Measurements from ENCODE around the gene TTC39C.

The TTC39C gene

DNA sequence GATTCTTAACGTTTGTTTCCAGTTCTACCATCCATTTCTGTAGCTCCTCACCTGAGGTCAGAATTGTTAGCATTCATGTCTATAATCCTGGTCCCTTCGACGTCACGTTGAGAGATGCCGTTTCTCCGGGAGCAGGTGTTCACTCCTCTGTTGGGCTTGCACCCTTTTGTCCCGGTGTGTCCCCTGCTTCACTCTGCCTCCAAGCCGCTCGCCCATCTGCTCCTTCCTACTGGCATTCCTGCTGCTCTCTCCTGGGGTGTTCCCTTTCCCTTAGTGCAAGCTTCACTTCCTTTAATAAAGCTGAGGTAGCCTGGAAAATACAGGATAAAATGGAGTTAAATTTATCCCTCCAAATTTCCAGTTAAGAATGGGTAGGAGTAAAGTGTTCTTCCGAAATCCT lies 62.4 kb downstream of the TTC39C start:
- no peak overlapping the region for H3K4me2 ChIP-seq (ENCODE audit: low read length, poor library complexity, severe bottlenecking)
- no peak overlapping the region for H3K18ac ChIP-seq (ENCODE audit: low read depth in 1 of 2, low read length in 2 of 2)
- H3K27me3 ChIP-seq (ENCODE audit: control insufficient read depth in 1 of 2, insufficient read depth in 1 of 2, low read length in 2 of 2), result no peaks in the 10 kb centered on the region
- H2BK120ac ChIP-seq (ENCODE audit: low read depth, low read length), result no peak overlapping the region
- H3K4me1 ChIP-seq (ENCODE audit: control insufficient read depth, insufficient read depth, low read depth, low read length), result peaks cover 4% of the 10 kb centered on the region
- H2AFZ ChIP-seq (ENCODE audit: low read depth, low read length), result no peak overlapping the region
- H3K14ac ChIP-seq (ENCODE audit: low read length in 2 of 2), result no peak overlapping the region
- no peak overlapping the region for H2BK5ac ChIP-seq (ENCODE audit: low read depth, low read length, poor library complexity, severe bottlenecking)
- H2AK5ac ChIP-seq (ENCODE audit: low read length, severe bottlenecking), result no peak overlapping the region
- WGBS, result 96% methylated on average over 7 of the region's 10 CpGs
- H3K4me3 ChIP-seq (ENCODE audit: insufficient read depth in 1 of 2, low read depth in 1 of 2, low read length in 2 of 2), result no peak overlapping the region
- H4K8ac ChIP-seq (ENCODE audit: low read length), result peak overlapping the region; percentile 12
- H2BK15ac ChIP-seq (ENCODE audit: low read depth, poor library complexity, severe bottlenecking), result no peak overlapping the region
- H3K36me3 ChIP-seq (ENCODE audit: control insufficient read depth in 1 of 2, insufficient read depth in 2 of 2, low read depth in 1 of 2, low read length in 2 of 2), result peaks cover 0 to 18% of the 10 kb centered on the region in 2 experiments
- H3K9me3 ChIP-seq (ENCODE audit: control insufficient read depth, low read length), result no peaks in the 10 kb centered on the region
- DNase-seq, result no peak
- no peak overlapping the region for H3K23ac ChIP-seq (ENCODE audit: low read length in 2 of 2)
- no peak overlapping the region for H3K27ac ChIP-seq (ENCODE audit: low read length, poor library complexity, severe bottlenecking)
- H3K4ac ChIP-seq (ENCODE audit: low read depth in 1 of 2, low read length in 2 of 2), result no peak overlapping the region
- no peaks in the 10 kb centered on the region for H3K79me1 ChIP-seq (replicated peaks; ENCODE audit: low read length, poor library complexity, severe bottlenecking)
- H4K91ac ChIP-seq (ENCODE audit: low read length), result no peak overlapping the region
- H2BK12ac ChIP-seq (ENCODE audit: low read length in 2 of 2), result no peak overlapping the region
- peak overlapping the region; percentile 39 for H3K9ac ChIP-seq (ENCODE audit: low read length)

GRCh38 chr18:24078391-24078790 lies 63.8 kb downstream of the TTC39C start:
- peak overlapping the region; percentile 64 for H4K8ac ChIP-seq (ENCODE audit: low read length)
- no peak overlapping the region for H2BK120ac ChIP-seq (ENCODE audit: low read depth, low read length)
- no peak overlapping the region for H3K23ac ChIP-seq (ENCODE audit: low read length in 2 of 2)
- H3K27me3 ChIP-seq (ENCODE audit: control insufficient read depth in 1 of 2, insufficient read depth in 1 of 2, low read length in 2 of 2), result no peaks in the 10 kb centered on the region
- H2BK15ac ChIP-seq (ENCODE audit: low read depth, poor library complexity, severe bottlenecking), result no peak overlapping the region
- peaks cover 4% of the 10 kb centered on the region for H3K4me1 ChIP-seq (ENCODE audit: control insufficient read depth, insufficient read depth, low read depth, low read length)
- peaks cover 0 to 22% of the 10 kb centered on the region in 2 experiments for H3K36me3 ChIP-seq (ENCODE audit: control insufficient read depth in 1 of 2, insufficient read depth in 2 of 2, low read depth in 1 of 2, low read length in 2 of 2)
- H4K91ac ChIP-seq (ENCODE audit: low read length), result no peak overlapping the region
- H2BK5ac ChIP-seq (ENCODE audit: low read depth, low read length, poor library complexity, severe bottlenecking), result no peak overlapping the region
- no peak overlapping the region for H3K4ac ChIP-seq (ENCODE audit: low read depth in 1 of 2, low read length in 2 of 2)
- no peak overlapping the region for H2BK12ac ChIP-seq (ENCODE audit: low read length in 2 of 2)
- H3K9me3 ChIP-seq (ENCODE audit: control insufficient read depth, low read length), result no peaks in the 10 kb centered on the region
- no peak overlapping the region for H3K9ac ChIP-seq (ENCODE audit: low read length)
- H3K27ac ChIP-seq (ENCODE audit: low read length, poor library complexity, severe bottlenecking), result no peak overlapping the region
- H3K4me3 ChIP-seq (ENCODE audit: insufficient read depth in 1 of 2, low read depth in 1 of 2, low read length in 2 of 2), result no peak overlapping the region
- H3K4me2 ChIP-seq (ENCODE audit: low read length, poor library complexity, severe bottlenecking), result no peak overlapping the region
- H3K18ac ChIP-seq (ENCODE audit: low read depth in 1 of 2, low read length in 2 of 2), result no peak overlapping the region
- no peak for DNase-seq
- no peak overlapping the region for H2AFZ ChIP-seq (ENCODE audit: low read depth, low read length)
- H3K14ac ChIP-seq (ENCODE audit: low read length in 2 of 2), result no peak overlapping the region
- no peaks in the 10 kb centered on the region for H3K79me1 ChIP-seq (replicated peaks; ENCODE audit: low read length, poor library complexity, severe bottlenecking)
- H2AK5ac ChIP-seq (ENCODE audit: low read length, severe bottlenecking), result no peak overlapping the region
- WGBS, result 72% methylated on average over 7 of the region's 7 CpGs

DNA sequence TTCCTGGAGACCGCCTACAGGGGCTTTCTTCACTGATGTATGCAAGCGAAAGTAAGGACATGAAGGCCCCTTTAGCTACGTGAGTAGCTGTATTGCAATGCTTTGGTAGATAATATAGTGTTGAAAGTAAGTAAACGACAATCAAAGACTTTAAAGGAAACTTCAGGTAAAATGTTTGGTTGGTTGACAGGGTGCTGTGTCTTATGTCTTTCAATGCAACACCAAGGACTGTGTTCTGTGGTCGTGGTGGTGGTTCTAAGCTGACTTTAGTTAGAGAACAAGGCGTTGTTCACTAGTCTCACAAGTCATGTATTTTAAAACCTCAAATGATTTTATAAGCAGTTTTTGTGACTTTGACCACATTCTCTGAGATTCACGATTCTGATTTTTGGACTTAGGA lies 66.3 kb downstream of the TTC39C start:
- Histone ChIP-seq H3K9me3 (ENCODE audit: control insufficient read depth, low read length) (no peaks in the 10 kb centered on the region), H2BK120ac (ENCODE audit: low read depth, low read length) (no peak overlapping the region), H3K27me3 (ENCODE audit: control insufficient read depth in 1 of 2, insufficient read depth in 1 of 2, low read length in 2 of 2) (no peaks in the 10 kb centered on the region), H3K4ac (ENCODE audit: low read depth in 1 of 2, low read length in 2 of 2) (no peak overlapping the region), H2AK5ac (ENCODE audit: low read length, severe bottlenecking) (no peak overlapping the region), H3K79me1 (replicated peaks; ENCODE audit: low read length, poor library complexity, severe bottlenecking) (no peaks in the 10 kb centered on the region), H3K27ac (ENCODE audit: low read length, poor library complexity, severe bottlenecking) (no peak overlapping the region), H3K9ac (ENCODE audit: low read length) (no peak overlapping the region), H3K14ac (ENCODE audit: low read length in 2 of 2) (no peak overlapping the region), H4K91ac (ENCODE audit: low read length) (no peak overlapping the region), H3K18ac (ENCODE audit: low read depth in 1 of 2, low read length in 2 of 2) (no peak overlapping the region), H4K8ac (ENCODE audit: low read length) (no peak overlapping the region), H2BK12ac (ENCODE audit: low read length in 2 of 2) (no peak overlapping the region), H2BK15ac (ENCODE audit: low read depth, poor library complexity, severe bottlenecking) (no peak overlapping the region), H2BK5ac (ENCODE audit: low read depth, low read length, poor library complexity, severe bottlenecking) (no peak overlapping the region), H2AFZ (ENCODE audit: low read depth, low read length) (no peak overlapping the region), H3K23ac (ENCODE audit: low read length in 2 of 2) (no peak overlapping the region), H3K4me2 (ENCODE audit: low read length, poor library complexity, severe bottlenecking) (no peak overlapping the region), H3K4me3 (ENCODE audit: insufficient read depth in 1 of 2, low read depth in 1 of 2, low read length in 2 of 2) (no peak overlapping the region), H3K4me1 (ENCODE audit: control insufficient read depth, insufficient read depth, low read depth, low read length) (peaks cover 2% of the 10 kb centered on the region), H3K36me3 (ENCODE audit: control insufficient read depth in 1 of 2, insufficient read depth in 2 of 2, low read depth in 1 of 2, low read length in 2 of 2) (peaks cover 0 to 30% of the 10 kb centered on the region in 2 experiments)
- WGBS, result 92% methylated on average over 6 of the region's 7 CpGs
- DNase-seq, result no peak

GRCh38 chr18:24083550-24083949 lies 69.0 kb downstream of the TTC39C start:
- DNase-seq, result no peak
- H3K18ac ChIP-seq (ENCODE audit: low read depth in 1 of 2, low read length in 2 of 2), result no peak overlapping the region
- 40% methylated on average over 1 of the region's 3 CpGs for WGBS
- H2AK5ac ChIP-seq (ENCODE audit: low read length, severe bottlenecking), result no peak overlapping the region
- no peak overlapping the region for H2BK15ac ChIP-seq (ENCODE audit: low read depth, poor library complexity, severe bottlenecking)
- H3K14ac ChIP-seq (ENCODE audit: low read length in 2 of 2), result no peak overlapping the region
- no peak overlapping the region for H3K4ac ChIP-seq (ENCODE audit: low read depth in 1 of 2, low read length in 2 of 2)
- no peak overlapping the region for H3K4me2 ChIP-seq (ENCODE audit: low read length, poor library complexity, severe bottlenecking)
- no peak overlapping the region for H3K23ac ChIP-seq (ENCODE audit: low read length in 2 of 2)
- H2BK5ac ChIP-seq (ENCODE audit: low read depth, low read length, poor library complexity, severe bottlenecking), result no peak overlapping the region
- H3K9me3 ChIP-seq (ENCODE audit: control insufficient read depth, low read length), result no peaks in the 10 kb centered on the region
- no peak overlapping the region for H3K9ac ChIP-seq (ENCODE audit: low read length)
- peaks cover 2 to 43% of the 10 kb centered on the region in 2 experiments for H3K36me3 ChIP-seq (ENCODE audit: control insufficient read depth in 1 of 2, insufficient read depth in 2 of 2, low read depth in 1 of 2, low read length in 2 of 2)
- no peak overlapping the region for H4K91ac ChIP-seq (ENCODE audit: low read length)
- H3K79me1 ChIP-seq (replicated peaks; ENCODE audit: low read length, poor library complexity, severe bottlenecking), result no peaks in the 10 kb centered on the region
- H4K8ac ChIP-seq (ENCODE audit: low read length), result no peak overlapping the region
- H2BK12ac ChIP-seq (ENCODE audit: low read length in 2 of 2), result no peak overlapping the region
- H3K27ac ChIP-seq (ENCODE audit: low read length, poor library complexity, severe bottlenecking), result no peak overlapping the region
- no peaks in the 10 kb centered on the region for H3K27me3 ChIP-seq (ENCODE audit: control insufficient read depth in 1 of 2, insufficient read depth in 1 of 2, low read length in 2 of 2)
- no peak overlapping the region for H3K4me3 ChIP-seq (ENCODE audit: insufficient read depth in 1 of 2, low read depth in 1 of 2, low read length in 2 of 2)
- peaks cover 2% of the 10 kb centered on the region for H3K4me1 ChIP-seq (ENCODE audit: control insufficient read depth, insufficient read depth, low read depth, low read length)
- no peak overlapping the region for H2AFZ ChIP-seq (ENCODE audit: low read depth, low read length)
- H2BK120ac ChIP-seq (ENCODE audit: low read depth, low read length), result no peak overlapping the region

Measured in mesenchymal stem cell (in vitro differentiated cells and primary cell).